NB4 (cell line): ENCODE results near the gene PBRM1.

ENCODE experiments used
- DNase-seq: peaks from one replicate; pipeline ENCODE4 v3.0.0; 2010; ENCODE audit warnings: low read depth
- H3K4me3 ChIP-seq: one replicate; pipeline ENCODE4 v1.5.1; 2011; ENCODE audit warnings: mild to moderate bottlenecking, low read depth, low read length, moderate library complexity
- MYC ChIP-seq: IDR thresholded peaks from 2 replicates; pipeline ENCODE4 v1.6.1; 2011; ENCODE audit warnings: low read depth, low read length
- POLR2A ChIP-seq: IDR thresholded peaks from 2 replicates; pipeline ENCODE4 v1.6.1; 2011; ENCODE audit warnings: mild to moderate bottlenecking; ENCODE audit not compliant: insufficient read length; ENCODE audit errors: extremely low read depth
- TF ChIP-seq, protein P1 (sequence below): IDR thresholded peaks from 2 replicates; pipeline ENCODE4 v1.6.1; 2011; ENCODE audit warnings: low read depth, low read length
- TF ChIP-seq, protein P2 (sequence below): IDR thresholded peaks from one replicate; pipeline ENCODE4 v1.5.1; 2012; ENCODE audit warnings: low read depth, low read length

Gene PBRM1

DNA sequence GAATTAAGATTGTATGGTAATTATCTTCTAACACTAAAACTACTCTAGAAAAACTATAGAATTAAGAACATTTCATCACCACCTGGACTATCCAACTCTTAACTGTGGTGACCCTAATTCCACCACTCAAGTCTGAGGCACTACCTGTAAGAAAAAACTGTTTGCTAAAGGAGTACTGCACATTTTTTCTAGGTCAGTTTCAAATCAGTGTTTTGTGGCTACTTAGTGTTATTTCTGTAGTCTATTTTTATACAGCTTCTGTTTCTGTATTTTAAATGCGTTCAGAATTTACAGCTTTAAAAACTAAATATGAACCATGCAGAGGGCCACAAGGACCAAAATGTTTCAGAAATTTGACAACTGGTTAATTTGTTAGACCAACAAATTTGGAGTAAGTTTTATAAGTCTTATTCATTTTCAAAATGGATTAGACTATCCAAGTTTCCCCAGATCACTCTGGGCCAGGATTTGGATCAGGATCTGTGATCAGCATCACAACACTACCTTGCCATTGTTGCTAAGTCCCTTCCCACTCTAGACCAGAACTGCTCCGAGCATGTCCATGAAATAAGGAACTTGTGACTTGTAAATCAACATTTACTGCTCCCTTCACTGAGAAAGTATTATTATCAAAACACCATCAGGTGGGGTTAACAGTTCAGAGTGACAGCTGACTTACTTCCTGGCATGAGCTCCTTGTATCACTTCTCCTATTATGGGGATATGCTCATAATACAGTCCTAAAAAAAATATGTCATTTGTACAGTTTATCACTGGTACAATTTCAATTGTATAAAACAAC lies 11.3 kb upstream of the PBRM1 start:
- DNase-seq: no peak
- no peak overlapping the region for H3K4me3 ChIP-seq

GRCh38 chr3:52695798-52696671 lies 10.3 kb upstream of the PBRM1 start:
- no peak for DNase-seq
- H3K4me3 ChIP-seq: no peak overlapping the region

More for the DNA sequence above, 11.3 kb upstream of the PBRM1 start:
- TF ChIP-seq, protein P1, sequence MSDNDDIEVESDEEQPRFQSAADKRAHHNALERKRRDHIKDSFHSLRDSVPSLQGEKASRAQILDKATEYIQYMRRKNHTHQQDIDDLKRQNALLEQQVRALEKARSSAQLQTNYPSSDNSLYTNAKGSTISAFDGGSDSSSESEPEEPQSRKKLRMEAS: no peak
- TF ChIP-seq MYC: no peak
- TF ChIP-seq, protein P2, sequence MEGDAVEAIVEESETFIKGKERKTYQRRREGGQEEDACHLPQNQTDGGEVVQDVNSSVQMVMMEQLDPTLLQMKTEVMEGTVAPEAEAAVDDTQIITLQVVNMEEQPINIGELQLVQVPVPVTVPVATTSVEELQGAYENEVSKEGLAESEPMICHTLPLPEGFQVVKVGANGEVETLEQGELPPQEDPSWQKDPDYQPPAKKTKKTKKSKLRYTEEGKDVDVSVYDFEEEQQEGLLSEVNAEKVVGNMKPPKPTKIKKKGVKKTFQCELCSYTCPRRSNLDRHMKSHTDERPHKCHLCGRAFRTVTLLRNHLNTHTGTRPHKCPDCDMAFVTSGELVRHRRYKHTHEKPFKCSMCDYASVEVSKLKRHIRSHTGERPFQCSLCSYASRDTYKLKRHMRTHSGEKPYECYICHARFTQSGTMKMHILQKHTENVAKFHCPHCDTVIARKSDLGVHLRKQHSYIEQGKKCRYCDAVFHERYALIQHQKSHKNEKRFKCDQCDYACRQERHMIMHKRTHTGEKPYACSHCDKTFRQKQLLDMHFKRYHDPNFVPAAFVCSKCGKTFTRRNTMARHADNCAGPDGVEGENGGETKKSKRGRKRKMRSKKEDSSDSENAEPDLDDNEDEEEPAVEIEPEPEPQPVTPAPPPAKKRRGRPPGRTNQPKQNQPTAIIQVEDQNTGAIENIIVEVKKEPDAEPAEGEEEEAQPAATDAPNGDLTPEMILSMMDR: no peak
- TF ChIP-seq POLR2A: no peak

GRCh38 chr3:52694528-52695189 lies 8.9 kb upstream of the PBRM1 start:
- no peak for TF ChIP-seq POLR2A
- TF ChIP-seq MYC: no peak
- TF ChIP-seq, protein P2: no peak
- TF ChIP-seq, protein P1: no peak
- no peak overlapping the region for H3K4me3 ChIP-seq
- no peak for DNase-seq

More at GRCh38 chr3:52695798-52696671, 10.3 kb upstream of the PBRM1 start:
- TF ChIP-seq, protein P2: no peak
- TF ChIP-seq, protein P1: no peak
- no peak for TF ChIP-seq MYC

GRCh38 chr3:52693071-52693470 lies 7.4 kb upstream of the PBRM1 start:
- H3K4me3 ChIP-seq: no peak overlapping the region
- TF ChIP-seq, protein P1: no peak
- no peak for TF ChIP-seq MYC
- TF ChIP-seq, protein P2: no peak
- TF ChIP-seq POLR2A: no peak
- no peak for DNase-seq

DNA sequence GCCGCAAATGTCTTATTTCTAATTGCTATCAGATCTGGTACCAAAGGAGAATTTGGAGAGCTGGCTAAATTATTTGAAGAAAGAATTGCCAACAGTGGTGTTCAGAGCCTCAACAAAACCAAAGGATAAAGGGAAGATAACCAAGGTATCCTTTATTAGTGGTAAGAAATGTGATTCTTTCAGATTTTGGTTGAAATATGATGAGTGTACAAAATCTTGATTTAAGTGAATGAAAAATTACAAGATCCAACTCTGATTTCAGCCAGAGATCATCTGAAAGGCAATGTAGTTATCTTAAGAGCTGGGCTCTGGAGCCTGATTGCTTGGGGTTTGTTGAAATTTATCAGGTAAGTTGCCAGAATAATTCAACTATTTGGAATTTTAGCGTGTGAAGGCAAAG lies 4.8 kb upstream of the PBRM1 start:
- DNase-seq: no peak
- no peak overlapping the region for H3K4me3 ChIP-seq
- TF ChIP-seq, protein P2: no peak
- TF ChIP-seq, protein P1: no peak
- TF ChIP-seq POLR2A: no peak
